HG03378 (cell line): Measurements from ENCODE around the gene OAF.

ENCODE experiments used
- ATAC-seq: cut with Tn5 transposase; IDR thresholded peaks from one replicate; pipeline ENCODE4 v1.9.1; 2021; ENCODE audit warnings: mild to moderate bottlenecking, moderate library complexity; ENCODE audit not compliant: unreplicated experiment

The OAF gene

GRCh38 chr11:120183701-120184141 is 27.1 kb upstream of the OAF start:
- ATAC-seq = no peak

DNA sequence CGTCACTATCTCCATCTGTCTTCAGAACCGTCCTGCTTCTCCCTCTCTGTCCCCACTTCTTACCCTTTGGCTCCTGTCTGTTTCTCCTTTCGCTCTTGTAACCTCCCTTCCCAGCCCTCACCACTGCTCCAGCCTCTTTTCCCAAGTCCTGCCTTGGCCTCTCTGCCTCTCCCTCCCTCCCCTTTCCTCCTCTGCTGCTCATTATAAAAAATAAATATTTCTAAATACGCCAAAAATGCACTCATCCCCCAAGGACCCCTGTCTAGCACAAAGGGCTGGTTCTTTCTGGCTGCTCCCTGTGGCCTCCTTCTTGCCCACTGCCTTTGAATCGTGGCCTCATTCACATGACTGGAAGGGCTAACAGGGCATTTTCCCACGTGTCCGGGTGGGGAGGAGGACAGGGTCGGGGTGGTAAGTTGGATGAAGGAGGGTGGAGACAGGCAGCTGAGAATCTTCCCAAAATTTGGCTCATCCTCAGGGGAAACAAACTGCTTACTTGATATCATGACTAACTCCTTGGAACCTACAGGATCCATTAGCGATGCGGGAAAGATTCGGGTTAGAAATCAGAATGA is 26.4 kb upstream of the OAF start:
- no peak for ATAC-seq

- no peak for ATAC-seq
Measured at GRCh38 chr11:120184946-120185705, 25.7 kb upstream of the OAF start.

- no peak for ATAC-seq
Measured at GRCh38 chr11:120185706-120186455, 25.0 kb upstream of the OAF start.

GRCh38 chr11:120186456-120186773 is 24.4 kb upstream of the OAF start:
- no peak for ATAC-seq

- no peak for ATAC-seq
Measured at GRCh38 chr11:120186774-120187591, 23.8 kb upstream of the OAF start.

GRCh38 chr11:120188371-120188770 is 22.5 kb upstream of the OAF start:
- no peak for ATAC-seq

DNA sequence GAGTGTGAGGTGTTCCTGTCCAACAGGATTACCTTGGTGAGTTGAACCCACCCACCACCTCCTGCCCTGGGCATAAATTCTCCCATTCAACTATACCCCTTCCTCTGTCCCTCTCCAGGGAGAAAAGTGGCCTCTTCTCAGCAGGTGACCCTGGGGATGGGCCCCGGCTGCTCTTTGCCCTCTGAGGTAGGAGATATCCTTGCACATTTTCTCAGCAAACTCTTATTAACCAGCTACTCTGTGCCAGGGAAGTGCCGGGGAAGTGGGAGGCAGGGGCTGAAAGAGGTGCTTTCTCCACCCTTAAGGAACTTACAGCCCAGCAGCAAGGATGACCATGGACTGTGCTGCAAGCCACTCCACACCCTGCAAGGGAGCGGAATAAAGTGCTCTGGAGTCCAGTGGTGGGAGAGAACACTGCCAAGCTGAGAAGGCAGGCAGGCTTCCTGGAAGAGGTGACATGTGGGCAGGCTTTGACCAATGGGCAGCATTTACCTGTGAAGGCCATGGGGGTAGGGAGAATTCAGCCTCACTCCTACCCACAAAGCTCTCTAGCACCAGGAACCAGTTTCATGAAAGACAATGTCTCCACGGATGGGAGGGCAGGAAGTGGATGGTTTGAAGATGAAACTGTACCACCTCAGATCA is 21.9 kb upstream of the OAF start:
- no peak for ATAC-seq

GRCh38 chr11:120191058-120191457 is 19.8 kb upstream of the OAF start:
- no peak for ATAC-seq

DNA sequence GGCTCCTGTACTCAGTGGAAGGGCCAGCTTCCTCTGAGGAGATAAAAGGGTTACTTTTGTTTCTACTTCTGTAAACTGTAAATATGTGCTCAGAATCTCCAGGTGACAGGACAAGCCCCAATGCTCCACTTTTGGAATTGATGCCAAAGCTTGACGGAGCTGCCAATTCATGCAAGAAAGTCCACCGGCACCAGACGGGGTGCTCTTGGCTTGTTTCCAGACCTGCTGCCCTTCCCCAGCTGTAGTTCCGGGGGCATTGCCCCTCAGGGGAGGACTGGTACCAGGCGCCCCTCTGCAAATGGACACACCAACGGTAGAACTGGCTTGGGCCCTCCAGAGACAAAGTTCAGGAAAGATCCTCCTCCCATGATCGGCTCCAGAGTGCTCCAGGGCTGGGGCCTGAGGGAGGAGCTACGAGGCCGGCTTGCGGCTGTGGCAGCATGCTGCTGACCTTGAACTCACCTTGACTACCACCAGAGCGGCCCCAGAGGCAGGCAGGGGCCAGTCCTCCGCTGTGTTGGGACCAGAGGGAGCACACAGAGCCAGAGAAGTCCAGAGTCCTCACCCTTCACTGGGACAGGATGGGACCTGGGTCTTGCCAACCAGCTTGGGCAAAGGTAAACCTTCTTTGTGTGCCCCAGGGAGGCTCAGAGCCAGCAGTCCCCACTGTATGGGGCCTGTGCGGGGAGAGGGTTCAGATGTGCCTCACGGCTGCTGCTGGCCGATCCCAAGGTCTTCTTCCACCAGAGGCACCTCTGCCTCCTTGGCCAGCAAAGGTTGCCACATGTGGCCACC is 17.8 kb upstream of the OAF start:
- no peak for ATAC-seq

DNA sequence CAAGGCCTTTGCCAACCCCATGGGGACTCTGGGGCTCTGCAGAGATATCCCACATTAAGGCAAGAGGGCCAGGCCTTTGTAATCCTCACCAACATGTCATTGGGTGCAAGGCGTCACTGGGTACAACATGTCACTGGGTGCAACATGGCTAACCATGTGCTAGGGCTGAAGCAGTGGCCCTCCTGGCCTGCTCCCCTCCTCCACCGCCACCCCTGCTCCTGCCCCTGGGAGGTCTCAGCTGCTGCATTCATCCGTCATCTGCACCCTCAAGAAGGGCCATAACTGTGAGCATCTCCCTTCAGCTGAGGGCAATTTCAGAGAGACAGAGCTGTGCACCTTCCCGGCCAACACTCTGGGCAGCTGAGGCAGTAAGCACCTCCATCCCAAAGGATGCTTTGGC is 16.7 kb upstream of the OAF start:
- no peak for ATAC-seq

- ATAC-seq = no peak
Measured at GRCh38 chr11:120195601-120196320, 15.1 kb upstream of the OAF start.

DNA sequence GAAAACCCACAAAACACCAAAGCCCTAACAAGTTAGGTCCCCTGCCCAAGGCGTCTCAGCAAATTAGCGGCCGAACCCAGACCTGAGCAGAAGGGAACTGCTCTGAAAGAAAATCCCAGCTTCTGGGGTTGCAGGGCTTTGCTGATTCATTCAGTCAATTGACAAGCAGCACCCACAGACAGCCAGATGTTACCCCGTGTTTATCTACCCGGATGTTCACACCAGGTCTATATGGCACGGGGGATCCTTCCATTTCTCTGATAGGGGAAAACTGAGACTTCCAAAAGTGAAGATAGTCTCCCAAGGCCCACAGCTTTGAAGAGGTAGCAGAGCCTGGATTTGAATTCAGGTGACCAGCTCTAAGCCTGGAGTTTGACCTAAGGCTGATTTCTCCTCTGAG is 14.0 kb upstream of the OAF start:
- no peak for ATAC-seq

- ATAC-seq = no peak
Measured at GRCh38 chr11:120197251-120197891, 13.5 kb upstream of the OAF start.

DNA sequence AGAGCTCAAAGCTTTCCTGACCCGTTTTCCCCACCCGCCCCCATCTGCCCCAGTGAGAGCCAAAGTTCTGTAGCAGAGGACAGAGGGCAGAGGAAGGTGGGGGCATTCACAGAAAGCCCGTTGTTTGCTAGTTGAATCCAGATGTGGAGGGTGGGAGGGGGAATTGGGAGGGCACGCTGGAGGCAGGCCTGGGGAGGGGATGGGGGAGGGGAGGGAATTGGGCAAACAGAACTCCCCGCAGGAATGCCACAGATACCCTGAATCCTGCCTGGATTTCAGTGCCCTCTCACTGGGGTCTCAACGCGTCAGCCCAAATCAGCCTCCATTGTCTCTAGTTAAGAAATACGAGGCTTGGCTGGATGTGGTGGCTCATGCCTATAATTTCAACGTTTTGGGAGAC is 12.9 kb upstream of the OAF start:
- no peak for ATAC-seq

DNA sequence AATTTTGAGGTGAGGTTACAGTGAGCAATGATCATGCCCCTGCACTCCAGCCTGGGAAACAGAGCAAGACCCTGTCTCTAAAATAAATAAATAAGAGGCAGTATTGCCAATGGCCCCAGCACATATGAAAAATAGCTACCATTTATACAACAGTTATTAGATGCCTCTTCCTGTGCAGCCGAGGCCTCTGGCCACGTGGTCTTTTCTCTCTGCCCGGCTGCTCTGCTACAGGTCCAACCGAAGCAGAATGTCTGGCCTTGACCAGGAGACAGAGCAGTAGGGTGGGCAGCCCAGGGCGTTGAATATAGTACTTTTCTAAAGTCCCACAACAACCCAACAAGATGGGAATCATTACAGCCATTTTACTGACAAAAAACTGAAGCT is 12.4 kb upstream of the OAF start:
- no peak for ATAC-seq

- no peak for ATAC-seq
Measured at GRCh38 chr11:120198787-120199469, 11.9 kb upstream of the OAF start.

GRCh38 chr11:120199613-120200012 is 11.2 kb upstream of the OAF start:
- no peak for ATAC-seq
